A549 (cell line): ENCODE measurements around the gene BCL7B. TPM values are rescaled to one million over a fixed set of nuclear protein-coding genes. Genes with fewer than 3 reads are reported as not detected.

Source experiments
- ATAC-seq, 2 experiments: fragments of 200-7000 bp in 1 of 2; fragments of >200 bp in 1 of 2; cut with Nextera tagmentation in 1 of 2; cut with Tn5 transposase in 1 of 2; 3 replicates each; pipeline versions ENCODE4 v1.8.0 to v1.9.1; 2018 to 2020; ENCODE audit warnings: mild to moderate bottlenecking in 1 of 2, moderate library complexity in 1 of 2
- CTCF ChIA-PET: fragments of 300-600 bp; sonication (Branson Sonifier 250); formaldehyde crosslinking; extraction: SDS; loops from one replicate; lab custom pipeline; 2021; ENCODE audit warnings: antibody characterized with exemption, inconsistent platforms; lab: Yijun Ruan, JAX
- POLR2A ChIA-PET: fragments of 350-600 bp; formaldehyde crosslinking; extraction: SDS; loops from one replicate; lab custom pipeline; 2021; ENCODE audit warnings: antibody characterized with exemption, inconsistent platforms; lab: Yijun Ruan, JAX
- DNase-seq, 2 experiments: peaks; one replicate each; pipeline versions ENCODE4 v3.0.0 to v3.0.0-alpha.2; 2011 to 2016; ENCODE audit warnings: low read depth in 1 of 2, low spot score in 1 of 2
- FAIRE-seq: peaks from 2 replicates; lab custom pipeline; 2011; peaks lifted over from hg19 to GRCh38; lab: Jason Lieb, UNC
- H3K27ac ChIP-seq, 2 experiments: fragments of >200 bp; sonication (Bioruptor Twin); formaldehyde crosslinking; 3 replicates each; pipeline ENCODE4 v1.5.1; 2016 to 2017
- H3K4me1 ChIP-seq: fragments of >200 bp; sonication (Bioruptor Twin); formaldehyde crosslinking; 3 replicates; pipeline ENCODE4 v1.6.1; 2016
- H3K4me2 ChIP-seq: fragments of >200 bp; sonication (Bioruptor Twin); formaldehyde crosslinking; 3 replicates; pipeline ENCODE4 v1.6.1; 2016
- H3K4me3 ChIP-seq: fragments of >200 bp; sonication (Bioruptor Twin); formaldehyde crosslinking; 3 replicates; pipeline ENCODE4 v1.5.1; 2016
- H3K9me3 ChIP-seq: fragments of >200 bp; sonication (Bioruptor Twin); formaldehyde crosslinking; 3 replicates; pipeline ENCODE4 v1.6.1; 2016
- CBX8 ChIP-seq: fragments of 200-600 bp; sonication (generic); IDR thresholded peaks from 2 replicates; pipeline ENCODE4 v1.6.1; 2016
- CEBPB ChIP-seq, 2 experiments: fragments of >200 bp in 1 of 2; sonication (Bioruptor Twin) in 1 of 2; formaldehyde crosslinking in 1 of 2; IDR thresholded peaks; 2 replicates each; pipeline ENCODE4 v1.6.1; 2012 to 2016
- ESRRA ChIP-seq: fragments of 150-350 bp; IDR thresholded peaks from 2 replicates; pipeline ENCODE4 v1.6.1; 2014; ENCODE audit warnings: mild to moderate bottlenecking, low read length, borderline replicate concordance
- FOXS1 ChIP-seq: fragments of 250-450 bp; sonication (Bioruptor Pico); IDR thresholded peaks from 2 replicates; pipeline ENCODE4 v1.5.0; 2020; ENCODE audit warnings: mild to moderate bottlenecking, moderate library complexity
- HDAC2 ChIP-seq: fragments of 200-600 bp; sonication (generic); IDR thresholded peaks from 2 replicates; pipeline ENCODE4 v1.6.1; 2016
- HOXA7 ChIP-seq: fragments of 250-450 bp; sonication (Bioruptor Pico); IDR thresholded peaks from 2 replicates; pipeline ENCODE4 v1.5.0; 2020; ENCODE audit warnings: mild to moderate bottlenecking, moderate library complexity
- MAFK ChIP-seq: fragments of 450-650 bp; IDR thresholded peaks from 2 replicates; pipeline ENCODE4 v1.6.1; 2014; ENCODE audit not compliant: partially characterized antibody
- MAZ ChIP-seq: fragments of 150-350 bp; IDR thresholded peaks from 2 replicates; pipeline ENCODE4 v1.6.1; 2014; ENCODE audit warnings: antibody characterized with exemption, low read depth, low read length, borderline replicate concordance
- NPAS2 ChIP-seq: fragments of 250-450 bp; sonication (Bioruptor Pico); IDR thresholded peaks from 2 replicates; pipeline ENCODE4 v1.8.0; 2022; ENCODE audit warnings: mild to moderate bottlenecking, moderate library complexity, borderline replicate concordance
- PHF8 ChIP-seq: fragments of 200-600 bp; sonication (generic); IDR thresholded peaks from 2 replicates; pipeline ENCODE4 v1.6.1; 2016; ENCODE audit warnings: low read depth, mild to moderate bottlenecking, antibody characterized with exemption, moderate library complexity, borderline replicate concordance
- POLR2A ChIP-seq: IDR thresholded peaks from 2 replicates; pipeline ENCODE4 v1.6.1; 2012; ENCODE audit warnings: mild to moderate bottlenecking, low read length
- RAD21 ChIP-seq, 2 experiments: fragments of >200 bp in 1 of 2; sonication (Bioruptor Twin) in 1 of 2; formaldehyde crosslinking in 1 of 2; IDR thresholded peaks in 1 of 2; conservative IDR thresholded peaks in 1 of 2; 2 replicates in 1 of 2; 3 replicates in 1 of 2; pipeline ENCODE4 v1.6.1; 2012 to 2018; ENCODE audit warnings: inconsistent platforms in 1 of 2
- RARB ChIP-seq: fragments of 250-450 bp; sonication (Bioruptor Pico); IDR thresholded peaks from 2 replicates; pipeline ENCODE4 v1.8.0; 2021; ENCODE audit warnings: mild to moderate bottlenecking, moderate library complexity
- RNF2 ChIP-seq: fragments of 200-600 bp; sonication (generic); IDR thresholded peaks from 2 replicates; pipeline ENCODE4 v1.6.1; 2016; ENCODE audit warnings: low read depth, mild to moderate bottlenecking, antibody characterized with exemption, moderate library complexity, borderline replicate concordance
- TP53 ChIP-seq: fragments of 250-450 bp; sonication (Bioruptor Pico); IDR thresholded peaks from 2 replicates; pipeline ENCODE4 v1.5.0; 2021; ENCODE audit warnings: mild to moderate bottlenecking, moderate library complexity
- ZFP36 ChIP-seq: fragments of 450-650 bp; IDR thresholded peaks from 2 replicates; pipeline ENCODE4 v1.6.1; 2014; ENCODE audit warnings: borderline replicate concordance; ENCODE audit not compliant: partially characterized antibody
- WGBS: methylation state at CpG from one replicate; pipeline ENCODE4 v1.1.6; 2017; ENCODE audit errors: missing lambda C conversion rate; 5-methylcytosine and 5-hydroxymethylcytosine counted together
- polyA plus RNA-seq, 4 experiments: library from polyadenylated mRNA; depleted of rRNA in 3 of 4; stranded (reverse); fragments of >200 nt; fragmentation: RNase III in 1 of 4; extraction: RNeasy Plus Mini Kit Qiagen cat#74134 plus additional on column Dnase treatment in 1 of 4; gene quantifications; 2 replicates in 3 of 4; 3 replicates in 1 of 4; pipeline ENCODE4 v1.2.3, GENCODE V29; 2011 to 2017
- TF ChIP-seq, protein P1 (sequence below): fragments of >200 bp; sonication (Bioruptor Twin); formaldehyde crosslinking; IDR thresholded peaks from 3 replicates; pipeline ENCODE4 v1.6.1; 2016
- TF ChIP-seq, protein P2 (sequence below): fragments of 250-450 bp; sonication (Bioruptor Pico); IDR thresholded peaks from 2 replicates; pipeline ENCODE4 v1.5.0; 2020; ENCODE audit warnings: low read depth, mild to moderate bottlenecking, moderate library complexity
- TF ChIP-seq, protein P3 (sequence below): IDR thresholded peaks from 2 replicates; pipeline ENCODE4 v1.6.1; 2012
- TF ChIP-seq, protein P4 (sequence below): IDR thresholded peaks from 2 replicates; pipeline ENCODE4 v1.6.1; 2012; ENCODE audit warnings: low read depth, borderline replicate concordance
- TF ChIP-seq, protein P5 (sequence below): fragments of 450-650 bp; IDR thresholded peaks from 2 replicates; pipeline ENCODE4 v1.6.1; 2014; ENCODE audit warnings: antibody characterized with exemption
- TF ChIP-seq, protein P6 (sequence below): fragments of 250-450 bp; sonication (Bioruptor Pico); IDR thresholded peaks from 2 replicates; pipeline ENCODE4 v1.5.0; 2021; ENCODE audit warnings: mild to moderate bottlenecking, moderate library complexity, borderline replicate concordance

The BCL7B gene
- polyA plus RNA-seq, 2 of the 4 experiments (the other 2 are of a cell fraction) = 52.3 to 62.5 TPM

DNA sequence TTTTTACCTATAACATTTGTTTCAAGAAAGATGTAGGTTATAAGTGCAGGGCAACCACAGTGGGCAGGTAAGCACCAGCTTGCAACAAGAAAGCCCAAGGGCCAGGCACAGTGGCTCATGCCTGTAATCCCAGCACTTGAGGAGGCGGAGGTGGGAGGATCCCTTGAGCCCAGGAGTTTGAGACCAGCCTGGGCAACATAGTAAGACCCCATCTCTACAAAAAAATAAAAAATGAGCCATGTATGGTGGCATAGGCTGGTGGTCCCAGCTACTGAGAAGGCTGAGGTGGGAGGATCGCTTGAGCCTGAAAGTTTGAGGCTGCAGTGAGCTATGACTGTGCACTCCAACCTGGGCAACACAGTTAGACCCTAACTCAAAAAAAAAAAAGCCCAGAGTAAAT lies 12.8 kb downstream of the BCL7B start:
- FAIRE-seq = no peak
- H3K4me3 ChIP-seq = no peak overlapping the region
- TF ChIP-seq CEBPB (IDR thresholded peaks at IDR 0.05) (no peak), FOXS1 (CRISPR knock-in tag) (no peak), POLR2A (no peak), RARB (CRISPR knock-in tag) (no peak), MAZ (no peak), TP53 (CRISPR knock-in tag) (no peak), HOXA7 (CRISPR knock-in tag) (no peak), RNF2 (no peak), PHF8 (no peak), CBX8 (no peak), NPAS2 (CRISPR knock-in tag) (no peak), RAD21 (conservative IDR thresholded peaks at IDR 0.05 in 1 of 2, IDR thresholded peaks at IDR 0.05 in 1 of 2) (no peak)
- TF ChIP-seq, protein P1, sequence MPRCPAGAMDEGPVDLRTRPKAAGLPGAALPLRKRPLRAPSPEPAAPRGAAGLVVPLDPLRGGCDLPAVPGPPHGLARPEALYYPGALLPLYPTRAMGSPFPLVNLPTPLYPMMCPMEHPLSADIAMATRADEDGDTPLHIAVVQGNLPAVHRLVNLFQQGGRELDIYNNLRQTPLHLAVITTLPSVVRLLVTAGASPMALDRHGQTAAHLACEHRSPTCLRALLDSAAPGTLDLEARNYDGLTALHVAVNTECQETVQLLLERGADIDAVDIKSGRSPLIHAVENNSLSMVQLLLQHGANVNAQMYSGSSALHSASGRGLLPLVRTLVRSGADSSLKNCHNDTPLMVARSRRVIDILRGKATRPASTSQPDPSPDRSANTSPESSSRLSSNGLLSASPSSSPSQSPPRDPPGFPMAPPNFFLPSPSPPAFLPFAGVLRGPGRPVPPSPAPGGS = no peak
- TF ChIP-seq, protein P2, sequence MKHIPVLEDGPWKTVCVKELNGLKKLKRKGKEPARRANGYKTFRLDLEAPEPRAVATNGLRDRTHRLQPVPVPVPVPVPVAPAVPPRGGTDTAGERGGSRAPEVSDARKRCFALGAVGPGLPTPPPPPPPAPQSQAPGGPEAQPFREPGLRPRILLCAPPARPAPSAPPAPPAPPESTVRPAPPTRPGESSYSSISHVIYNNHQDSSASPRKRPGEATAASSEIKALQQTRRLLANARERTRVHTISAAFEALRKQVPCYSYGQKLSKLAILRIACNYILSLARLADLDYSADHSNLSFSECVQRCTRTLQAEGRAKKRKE (CRISPR knock-in tag) = no peak
- TF ChIP-seq, protein P3, sequence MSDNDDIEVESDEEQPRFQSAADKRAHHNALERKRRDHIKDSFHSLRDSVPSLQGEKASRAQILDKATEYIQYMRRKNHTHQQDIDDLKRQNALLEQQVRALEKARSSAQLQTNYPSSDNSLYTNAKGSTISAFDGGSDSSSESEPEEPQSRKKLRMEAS = no peak
- TF ChIP-seq, protein P4, sequence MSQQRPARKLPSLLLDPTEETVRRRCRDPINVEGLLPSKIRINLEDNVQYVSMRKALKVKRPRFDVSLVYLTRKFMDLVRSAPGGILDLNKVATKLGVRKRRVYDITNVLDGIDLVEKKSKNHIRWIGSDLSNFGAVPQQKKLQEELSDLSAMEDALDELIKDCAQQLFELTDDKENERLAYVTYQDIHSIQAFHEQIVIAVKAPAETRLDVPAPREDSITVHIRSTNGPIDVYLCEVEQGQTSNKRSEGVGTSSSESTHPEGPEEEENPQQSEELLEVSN = no peak
- TF ChIP-seq, protein P5, sequence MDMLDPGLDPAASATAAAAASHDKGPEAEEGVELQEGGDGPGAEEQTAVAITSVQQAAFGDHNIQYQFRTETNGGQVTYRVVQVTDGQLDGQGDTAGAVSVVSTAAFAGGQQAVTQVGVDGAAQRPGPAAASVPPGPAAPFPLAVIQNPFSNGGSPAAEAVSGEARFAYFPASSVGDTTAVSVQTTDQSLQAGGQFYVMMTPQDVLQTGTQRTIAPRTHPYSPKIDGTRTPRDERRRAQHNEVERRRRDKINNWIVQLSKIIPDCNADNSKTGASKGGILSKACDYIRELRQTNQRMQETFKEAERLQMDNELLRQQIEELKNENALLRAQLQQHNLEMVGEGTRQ = no peak
- TF ChIP-seq, protein P6, sequence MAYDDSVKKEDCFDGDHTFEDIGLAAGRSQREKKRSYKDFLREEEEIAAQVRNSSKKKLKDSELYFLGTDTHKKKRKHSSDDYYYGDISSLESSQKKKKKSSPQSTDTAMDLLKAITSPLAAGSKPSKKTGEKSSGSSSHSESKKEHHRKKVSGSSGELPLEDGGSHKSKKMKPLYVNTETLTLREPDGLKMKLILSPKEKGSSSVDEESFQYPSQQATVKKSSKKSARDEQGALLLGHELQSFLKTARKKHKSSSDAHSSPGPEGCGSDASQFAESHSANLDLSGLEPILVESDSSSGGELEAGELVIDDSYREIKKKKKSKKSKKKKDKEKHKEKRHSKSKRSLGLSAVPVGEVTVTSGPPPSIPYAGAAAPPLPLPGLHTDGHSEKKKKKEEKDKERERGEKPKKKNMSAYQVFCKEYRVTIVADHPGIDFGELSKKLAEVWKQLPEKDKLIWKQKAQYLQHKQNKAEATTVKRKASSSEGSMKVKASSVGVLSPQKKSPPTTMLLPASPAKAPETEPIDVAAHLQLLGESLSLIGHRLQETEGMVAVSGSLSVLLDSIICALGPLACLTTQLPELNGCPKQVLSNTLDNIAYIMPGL (CRISPR knock-in tag) = no peak
- TF ChIP-seq, all 56 proteins: peak for 0
- H3K4me2 ChIP-seq = no peak overlapping the region
- no peak overlapping the region for H3K27ac ChIP-seq
- WGBS = 100% methylated on average over 2 of the region's 2 CpGs
- H3K4me1 ChIP-seq = no peaks in the 10 kb centered on the region
- DNase-seq (no peak), ATAC-seq (no peak)
- CTCF ChIA-PET = no interaction called here
- POLR2A ChIA-PET = no interaction called here
- H3K9me3 ChIP-seq = no peaks in the 10 kb centered on the region

DNA sequence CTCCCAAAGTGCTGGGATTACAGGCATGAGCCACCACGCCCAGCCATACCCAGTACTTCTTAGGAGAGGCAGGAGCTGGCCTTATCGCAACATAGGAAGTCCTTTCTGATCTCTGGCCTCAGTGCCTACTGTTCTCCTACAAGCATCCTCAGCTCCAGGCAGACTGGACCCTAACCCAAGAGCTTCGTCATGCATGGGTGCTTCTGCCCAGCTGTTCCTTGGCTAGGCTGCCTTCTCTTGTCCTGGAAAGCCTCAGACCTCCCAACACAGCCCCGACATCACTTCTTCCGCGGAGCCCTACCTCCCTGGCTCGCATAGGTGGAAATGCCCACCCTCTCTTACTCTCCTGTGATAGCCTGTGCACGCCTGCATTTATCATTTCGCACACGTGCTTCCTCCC lies 15.8 kb downstream of the BCL7B start:
- ChIA-PET CTCF (interaction anchor here (1.0 kb wide), 1 partner anchor 9 kb away, joined by 3 read pairs; no protein-coding TSS in a partner anchor), POLR2A (no interaction called here)
- H3K4me2 ChIP-seq = no peak overlapping the region
- FAIRE-seq (no peak), DNase-seq (no peak), ATAC-seq (no peak)
- TF ChIP-seq POLR2A (no peak), ESRRA (no peak), CEBPB (IDR thresholded peaks at IDR 0.05) (no peak), HDAC2 (no peak), MAFK (no peak), ZFP36 (no peak)
- H3K9me3 ChIP-seq = no peaks in the 10 kb centered on the region
- H3K4me3 ChIP-seq = no peak overlapping the region
- H3K4me1 ChIP-seq = no peaks in the 10 kb centered on the region
- WGBS = 92% methylated on average over 10 of the region's 10 CpGs
- H3K27ac ChIP-seq = no peak overlapping the region
